Effector memory CD4-positive, alpha-beta T cell (primary cell): ENCODE data around the gene MEG3.

Experiments
- DNase-seq, 3 donors: peaks; one replicate each; pipeline ENCODE4 v3.0.0-alpha.2; 2020
- H3K27ac ChIP-seq: 2 replicates; pipeline ENCODE4 v1.7.0; 2013; ENCODE audit warnings: mild to moderate bottlenecking, low read length, moderate library complexity; ENCODE audit not compliant: insufficient read depth, poor library complexity, severe bottlenecking
- H3K27me3 ChIP-seq: replicated peaks from 2 replicates; pipeline ENCODE4 v1.7.0; 2013; ENCODE audit warnings: mild to moderate bottlenecking, low read length; ENCODE audit not compliant: insufficient read depth, control insufficient read depth, poor library complexity, severe bottlenecking
- H3K36me3 ChIP-seq: 2 replicates; pipeline ENCODE4 v1.7.0; 2013; ENCODE audit warnings: mild to moderate bottlenecking, low read length, moderate library complexity; ENCODE audit not compliant: control insufficient read depth, insufficient read depth
- H3K4me1 ChIP-seq: 2 replicates; pipeline ENCODE4 v1.7.0; 2013; ENCODE audit warnings: low read length, mild to moderate bottlenecking; ENCODE audit not compliant: control insufficient read depth, insufficient read depth, poor library complexity, severe bottlenecking
- H3K4me3 ChIP-seq: 2 replicates; pipeline ENCODE4 v1.7.0; 2013; ENCODE audit warnings: low read length, low read depth, mild to moderate bottlenecking; ENCODE audit not compliant: insufficient read depth, poor library complexity, severe bottlenecking
- H3K9me3 ChIP-seq: 2 replicates; pipeline ENCODE4 v1.7.0; 2013; ENCODE audit warnings: mild to moderate bottlenecking, low read length, moderate library complexity; ENCODE audit not compliant: control insufficient read depth

The MEG3 gene

GRCh38 chr14:100872259-100873095, 46.6 kb downstream of the MEG3 start:
- Histone ChIP-seq H3K27ac (no peak overlapping the region), H3K9me3 (no peaks in the 10 kb centered on the region), H3K4me3 (no peak overlapping the region), H3K36me3 (no peaks in the 10 kb centered on the region), H3K27me3 (no peaks in the 10 kb centered on the region), H3K4me1 (no peaks in the 10 kb centered on the region)
- no peak for DNase-seq

- no peak for DNase-seq
- Histone ChIP-seq H3K27ac (no peak overlapping the region), H3K36me3 (no peaks in the 10 kb centered on the region), H3K4me1 (no peaks in the 10 kb centered on the region), H3K27me3 (no peaks in the 10 kb centered on the region), H3K4me3 (no peak overlapping the region), H3K9me3 (no peaks in the 10 kb centered on the region)
Measured at GRCh38 chr14:100873096-100873482, 47.2 kb downstream of the MEG3 start.

GRCh38 chr14:100874051-100874410, 48.1 kb downstream of the MEG3 start:
- no peaks in the 10 kb centered on the region for H3K9me3 ChIP-seq
- no peak for DNase-seq
- no peaks in the 10 kb centered on the region for H3K36me3 ChIP-seq

GRCh38 chr14:100874411-100875091, 48.6 kb downstream of the MEG3 start:
- Histone ChIP-seq H3K9me3 (no peaks in the 10 kb centered on the region), H3K4me3 (no peak overlapping the region), H3K27ac (no peak overlapping the region), H3K4me1 (no peaks in the 10 kb centered on the region), H3K36me3 (no peaks in the 10 kb centered on the region), H3K27me3 (no peaks in the 10 kb centered on the region)
- DNase-seq = no peak

More at GRCh38 chr14:100874051-100874410, 48.1 kb downstream of the MEG3 start:
- H3K4me1 ChIP-seq = no peaks in the 10 kb centered on the region
- no peak overlapping the region for H3K27ac ChIP-seq
- H3K27me3 ChIP-seq = no peaks in the 10 kb centered on the region
- H3K4me3 ChIP-seq = no peak overlapping the region

GRCh38 chr14:100875126-100875525, 49.2 kb downstream of the MEG3 start:
- Histone ChIP-seq H3K36me3 (no peaks in the 10 kb centered on the region), H3K4me1 (no peaks in the 10 kb centered on the region), H3K27me3 (no peaks in the 10 kb centered on the region), H3K27ac (no peak overlapping the region), H3K9me3 (no peaks in the 10 kb centered on the region), H3K4me3 (no peak overlapping the region)
- no peak for DNase-seq

GRCh38 chr14:100875861-100876590, 50.1 kb downstream of the MEG3 start:
- Histone ChIP-seq H3K4me3 (no peak overlapping the region), H3K4me1 (no peaks in the 10 kb centered on the region), H3K36me3 (no peaks in the 10 kb centered on the region), H3K9me3 (no peaks in the 10 kb centered on the region), H3K27me3 (no peaks in the 10 kb centered on the region), H3K27ac (no peak overlapping the region)
- no peak for DNase-seq

- Histone ChIP-seq H3K4me1 (no peaks in the 10 kb centered on the region), H3K9me3 (no peaks in the 10 kb centered on the region), H3K4me3 (no peak overlapping the region), H3K27me3 (no peaks in the 10 kb centered on the region), H3K36me3 (no peaks in the 10 kb centered on the region), H3K27ac (no peak overlapping the region)
- no peak for DNase-seq
Measured at GRCh38 chr14:100878271-100879146, 52.6 kb downstream of the MEG3 start.

- no peak overlapping the region for H3K4me3 ChIP-seq
- no peak overlapping the region for H3K27ac ChIP-seq
- H3K27me3 ChIP-seq = no peaks in the 10 kb centered on the region
- H3K9me3 ChIP-seq = no peaks in the 10 kb centered on the region
- no peaks in the 10 kb centered on the region for H3K4me1 ChIP-seq
- no peaks in the 10 kb centered on the region for H3K36me3 ChIP-seq
- DNase-seq = no peak
Measured at GRCh38 chr14:100879194-100879593, 53.3 kb downstream of the MEG3 start.

GRCh38 chr14:100879782-100880181, 53.9 kb downstream of the MEG3 start:
- DNase-seq = no peak
- Histone ChIP-seq H3K36me3 (no peaks in the 10 kb centered on the region), H3K9me3 (no peaks in the 10 kb centered on the region), H3K27ac (no peak overlapping the region), H3K4me1 (no peaks in the 10 kb centered on the region), H3K4me3 (no peak overlapping the region), H3K27me3 (no peaks in the 10 kb centered on the region)
